K562 (cell line): Measurements from ENCODE around the gene PNMA8C. TPM values are rescaled to one million over a fixed set of nuclear protein-coding genes. Genes with fewer than 3 reads are reported as not detected.

Source experiments
- ATAC-seq: fragments of 200-7000 bp; cut with Tn5 transposase; 3 replicates; pipeline ENCODE4 v1.9.1; 2020; ENCODE audit warnings: moderate library complexity
- Bru-seq: library from RNA; stranded (reverse); fragments of 400-500 nt; gene quantifications from one replicate; lab custom pipeline; 2021; lab: Mats Ljungman, UMichigan
- BruChase-seq, 2 experiments: library from RNA; stranded (reverse); fragments of 400-500 nt; gene quantifications; one replicate each; lab custom pipeline; 2021; lab: Mats Ljungman, UMichigan
- BruUV-seq: library from RNA; stranded (reverse); fragments of 400-500 nt; replicated peaks from 2 replicates; lab custom pipeline; 2021; lab: Mats Ljungman, UMichigan
- CTCF ChIA-PET: fragments of 300-600 bp; formaldehyde crosslinking; extraction: SDS; loops from one replicate; lab custom pipeline; 2021; ENCODE audit warnings: low intra/inter-chr PET ratio; lab: Yijun Ruan, JAX
- POLR2A ChIA-PET: fragments of 300-600, 350-650 bp; sonication (Branson Sonifier 250); formaldehyde crosslinking; extraction: SDS; loops from one replicate; lab custom pipeline; 2021; ENCODE audit warnings: antibody characterized with exemption, inconsistent platforms; lab: Yijun Ruan, JAX
- DNase-seq, 4 experiments: peaks; one replicate each; pipeline versions ENCODE4 v3.0.0 to v3.0.0-alpha.2; 2011 to 2018; ENCODE audit warnings: low spot score in 3 of 4, mixed read lengths in 3 of 4; ENCODE audit errors: extremely low read depth in 1 of 4
- FAIRE-seq: peaks from 2 replicates; lab custom pipeline; 2011; peaks lifted over from hg19 to GRCh38; lab: Jason Lieb, UNC
- H2AFZ ChIP-seq: 2 replicates; pipeline ENCODE4 v1.6.0; 2011; ENCODE audit warnings: low read depth, low read length, control low read depth, inconsistent platforms
- H3K27ac ChIP-seq: fragments of 200-600 bp; 3 replicates; pipeline ENCODE4 v1.8.0; 2011; ENCODE audit warnings: low read depth, mild to moderate bottlenecking, control low read depth, inconsistent platforms, low read length, moderate library complexity, mixed read lengths; ENCODE audit errors: extremely low read depth
- H3K27me3 ChIP-seq, 2 experiments: fragments of 300-600 bp in 1 of 2; 2 replicates in 1 of 2; 3 replicates in 1 of 2; pipeline versions ENCODE4 v1.6.0 to v1.8.0; 2011; ENCODE audit warnings: inconsistent platforms in 2 of 2, low read length in 2 of 2, mild to moderate bottlenecking in 1 of 2, mixed read lengths in 1 of 2, moderate library complexity in 1 of 2; ENCODE audit not compliant: control insufficient read depth in 2 of 2, insufficient read depth in 2 of 2
- H3K36me3 ChIP-seq: fragments of 300-600 bp; 3 replicates; pipeline ENCODE4 v1.8.0; 2011; ENCODE audit warnings: mild to moderate bottlenecking, low read length, inconsistent platforms; ENCODE audit not compliant: control insufficient read depth, insufficient read depth
- H3K4me1 ChIP-seq, 2 experiments: fragments of 200-600 bp in 1 of 2; replicated peaks in 1 of 2; 2 replicates in 1 of 2; 3 replicates in 1 of 2; pipeline versions ENCODE4 v1.5.1 to v1.8.0; 2011; ENCODE audit warnings: inconsistent platforms in 2 of 2, low read length in 2 of 2, mild to moderate bottlenecking in 1 of 2, mixed read lengths in 1 of 2, moderate library complexity in 1 of 2; ENCODE audit not compliant: control insufficient read depth in 2 of 2, insufficient read depth in 2 of 2
- H3K4me2 ChIP-seq: 2 replicates; pipeline ENCODE4 v1.6.1; 2011; ENCODE audit warnings: low read length, control low read depth, inconsistent platforms, mixed read lengths; ENCODE audit not compliant: insufficient read depth
- H3K4me3 ChIP-seq: fragments of 200-600 bp; sonication (generic), shearing (Covaris generic); 2 replicates; pipeline ENCODE4 v1.5.1; 2016; ENCODE audit warnings: control low read depth, inconsistent platforms
- H3K79me2 ChIP-seq: fragments of 200-600 bp; 3 replicates; pipeline ENCODE4 v1.8.0; 2011; ENCODE audit warnings: low read length, inconsistent platforms; ENCODE audit not compliant: control insufficient read depth, insufficient read depth
- H3K9ac ChIP-seq, 2 experiments: 2 replicates each; pipeline versions ENCODE4 v1.6.0 to v1.6.1; 2011; ENCODE audit warnings: low read depth in 2 of 2, low read length in 2 of 2, control low read depth in 1 of 2, inconsistent platforms in 1 of 2, mild to moderate bottlenecking in 1 of 2, mixed read lengths in 1 of 2; ENCODE audit not compliant: insufficient read depth in 1 of 2
- H3K9me1 ChIP-seq: one replicate; pipeline ENCODE4 v1.6.0; 2011; ENCODE audit warnings: inconsistent platforms, mild to moderate bottlenecking, low read length, moderate library complexity; ENCODE audit not compliant: control insufficient read depth, insufficient read depth
- H3K9me3 ChIP-seq: replicated peaks from 2 replicates; pipeline ENCODE4 v1.5.1; 2011; ENCODE audit warnings: low read depth, low read length, inconsistent platforms; ENCODE audit not compliant: control insufficient read depth, insufficient read depth
- H4K20me1 ChIP-seq: replicated peaks from 2 replicates; pipeline ENCODE4 v1.6.1; 2011; ENCODE audit warnings: low read length, inconsistent platforms, mixed read lengths; ENCODE audit not compliant: control insufficient read depth, insufficient read depth
- CREB1 ChIP-seq, 2 experiments: sonication (generic) in 1 of 2; formaldehyde crosslinking in 1 of 2; IDR thresholded peaks; 2 replicates each; pipeline versions ENCODE4 v1.6.1 to v1.8.0; 2012 to 2022; ENCODE audit warnings: inconsistent platforms in 1 of 2, mild to moderate bottlenecking in 1 of 2, missing genetic modification reagents in 1 of 2, moderate library complexity in 1 of 2
- CREM ChIP-seq: IDR thresholded peaks from 2 replicates; pipeline ENCODE4 v1.6.1; 2014; ENCODE audit warnings: antibody characterized with exemption, low read depth
- CTBP1 ChIP-seq: fragments of 450-650 bp; IDR thresholded peaks from 2 replicates; pipeline ENCODE4 v1.6.1; 2016; ENCODE audit warnings: borderline replicate concordance
- DDX20 ChIP-seq: fragments of 450-650 bp; IDR thresholded peaks from 2 replicates; pipeline ENCODE4 v1.6.1; 2016; ENCODE audit warnings: missing genetic modification characterization, low read depth, mild to moderate bottlenecking, missing compliant biosample characterization, moderate library complexity
- E4F1 ChIP-seq: fragments of 250-450 bp; sonication (Bioruptor Pico); IDR thresholded peaks from 2 replicates; pipeline ENCODE4 v1.5.0; 2021; ENCODE audit warnings: mild to moderate bottlenecking, borderline replicate concordance
- HDAC1 ChIP-seq, 2 experiments: fragments of 450-650 bp; IDR thresholded peaks; 2 replicates each; pipeline ENCODE4 v1.6.1; 2016 to 2017; ENCODE audit warnings: inconsistent platforms in 1 of 2, mild to moderate bottlenecking in 1 of 2, moderate library complexity in 1 of 2
- NBN ChIP-seq: fragments of 450-650 bp; IDR thresholded peaks from 2 replicates; pipeline ENCODE4 v1.6.1; 2016; ENCODE audit warnings: low read depth, mild to moderate bottlenecking
- PBX2 ChIP-seq, 2 experiments: IDR thresholded peaks in 1 of 2; conservative IDR thresholded peaks in 1 of 2; 2 replicates each; pipeline ENCODE4 v1.6.1; 2016; ENCODE audit warnings: low read depth in 2 of 2, mild to moderate bottlenecking in 1 of 2, missing compliant biosample characterization in 1 of 2, missing genetic modification characterization in 1 of 2, moderate library complexity in 1 of 2
- ZBTB17 ChIP-seq: fragments of 450-650 bp; formaldehyde crosslinking; IDR thresholded peaks from 2 replicates; pipeline ENCODE4 v1.4.0; 2020; ENCODE audit warnings: mild to moderate bottlenecking
- ZNF584 ChIP-seq: fragments of 200-800 bp; sonication (Bioruptor generic); IDR thresholded peaks from 2 replicates; pipeline ENCODE4 v1.6.1; 2016; ENCODE audit warnings: low read depth, mild to moderate bottlenecking, missing genetic modification characterization, missing compliant biosample characterization
- WGBS: fragments of 100-300 bp; shearing (Covaris generic); methylation state at CpG from one replicate; pipeline ENCODE4 v1.1.6; 2016; ENCODE audit warnings: low coverage, mixed read lengths; ENCODE audit not compliant: insufficient coverage; ENCODE audit errors: missing lambda C conversion rate; 5-methylcytosine and 5-hydroxymethylcytosine counted together
- in situ Hi-C: fragments of 300-500 bp; cut with MboI; formaldehyde crosslinking; loops from 4 replicates; pipeline ENCODE4 v1.15.0; 2018; ENCODE audit warnings: inconsistent platforms, mixed read lengths
- intact Hi-C: fragments of 100-400 bp; cut with micrococcal nuclease; formaldehyde crosslinking; loops from 2 replicates; pipeline ENCODE4 v1.14.2; 2022
- long read RNA-seq, 3 experiments: library from polyadenylated mRNA in 2 of 3; library from RNA in 1 of 3; unstranded in 2 of 3; stranded (forward) in 1 of 3; transcript quantifications; one replicate each; pipeline ENCODE4 v2.0.0, GENCODE V29; 2019 to 2022
- polyA minus RNA-seq, 3 experiments: library from RNA; depleted of rRNA, polyadenylated mRNA; stranded (reverse); fragments of >200 nt; gene quantifications; 2 replicates each; pipeline ENCODE4 v1.2.3, GENCODE V29; 2011
- polyA plus RNA-seq, 8 experiments: library from polyadenylated mRNA; depleted of rRNA in 4 of 8; stranded (reverse) in 5 of 8; unstranded in 3 of 8; fragments of >200 nt; fragmentation: Nextera tagmentation in 2 of 8; fragmentation: Illumina TruSeq in 1 of 8; extraction: Ambion mirVana in 2 of 8; extraction: Trizol in 1 of 8; gene quantifications; 2 replicates each; pipeline versions ENCODE4 v1.2.1 to v1.2.3, GENCODE V29; 2011 to 2014; ENCODE audit warnings: inconsistent platforms in 1 of 8, missing spikeins in 1 of 8
- total RNA-seq, 7 experiments: library from RNA; depleted of rRNA in 6 of 7; stranded (reverse); fragments of >200 nt in 6 of 7; fragmentation: Illumina TruSeq in 2 of 7; extraction: Trizol in 2 of 7; gene quantifications; 2 replicates each; pipeline versions ENCODE4 v1.2.1 to v1.2.3, GENCODE V29; 2011 to 2021; ENCODE audit warnings: low replicate concordance in 1 of 7

PNMA8C gene
- total RNA-seq (2011; cell fraction: chromatin; rRNA removed; ENCODE audit: low replicate concordance): 0.12 TPM in 1 of 2 replicates, not detected in the other
- total RNA-seq (2011; cell fraction: nucleolus; rRNA removed): not detected in 2 replicates
- not detected in 2 replicates for total RNA-seq (2011; cell fraction: nucleoplasm; rRNA removed)
- total RNA-seq (2014; rRNA removed) (0.04 and 0.05 TPM in 2 replicates), total RNA-seq (2014; rRNA removed; fragmentation: Illumina TruSeq; extraction: Trizol) (not detected in 2 replicates), total RNA-seq (2015; rRNA removed; fragmentation: Illumina TruSeq; extraction: Trizol) (0.04 TPM in 1 of 2 replicates, not detected in the other), total RNA-seq (2021) (0.04 TPM in 1 of 2 replicates, not detected in the other), polyA plus RNA-seq (2011; rRNA removed) (0.01 TPM in 1 of 2 replicates, not detected in the other), polyA plus RNA-seq (2014; fragmentation: Illumina TruSeq; extraction: Trizol) (not detected in 2 replicates), polyA plus RNA-seq (2014; fragmentation: Nextera tagmentation; extraction: Ambion mirVana) (not detected), polyA plus RNA-seq (2014; rRNA removed) (0.05 TPM in 1 of 2 replicates, not detected in the other), polyA minus RNA-seq (2011; rRNA and poly(A)+ RNA removed) (not detected in 2 replicates), Bru-seq, nascent RNA (percentile 14 among the genes with signal in this experiment), BruChase-seq, experiment 1, labeled RNA remaining after a 2-hour chase (not detected), BruChase-seq, experiment 2, labeled RNA remaining after a 6-hour chase (not detected)
- 0.01 TPM in 2 replicates for polyA plus RNA-seq (2011; cell fraction: cytosol; rRNA removed)
- 0.03 TPM in 1 of 2 replicates, not detected in the other for polyA plus RNA-seq (2011; cell fraction: nucleus; rRNA removed)
- 0.03 and 0.05 TPM in 2 replicates for polyA plus RNA-seq (2012)
- not detected in 2 replicates for polyA minus RNA-seq (2011; cell fraction: cytosol; rRNA and poly(A)+ RNA removed)
- polyA minus RNA-seq (2011; cell fraction: nucleus; rRNA and poly(A)+ RNA removed): 0.11 TPM in 1 of 2 replicates, not detected in the other
- long read RNA-seq, experiment 1: 0 reads
- long read RNA-seq, experiment 2: 0 reads
- long read RNA-seq, experiment 3: 0 reads

- in situ Hi-C loops (no loop called here), intact Hi-C loops (no loop called here)
- Histone ChIP-seq H3K9ac (no peak within 1 kb of the TSS), H2AFZ (no peak within 1 kb of the TSS), H3K36me3 (no peaks in the 10 kb centered on the region), H3K27me3 (peaks cover 37 to 49% of the 10 kb centered on the region in 2 experiments), H3K4me2 (no peak within 1 kb of the TSS), H3K4me1 (peaks cover 2 to 19% of the 10 kb centered on the region in 2 experiments; a peak in 2 of 5 replicates), H3K9me1 (no peaks in the 10 kb centered on the region), H3K79me2 (no peaks in the 10 kb centered on the region), H3K9me3 (no peaks in the 10 kb centered on the region), H4K20me1 (no peaks in the 10 kb centered on the region; the same call in 1 of the 2 replicates), H3K27ac (no peak within 1 kb of the TSS), H3K4me3 (no peak within 1 kb of the TSS)
- CTCF ChIA-PET: no interaction called here
- POLR2A ChIA-PET: no interaction called here
- peak; percentile 80 for ATAC-seq
- BruUV-seq: no TSS peak
- DNase-seq: peak; percentile 56 to 71 (median 66)
- FAIRE-seq: peak; percentile 80
- 5% methylated on average over 48 of the region's 52 CpGs for WGBS
- TF ChIP-seq CREB1 (IDR thresholded peaks at IDR 0.05) (peak; percentile 60; the same call in 1 of the 2 replicates), CREB1 (CRISPR knock-in tag; IDR thresholded peaks at IDR 0.05) (peak; percentile 86), DDX20 (tag) (no peak), ZNF584 (no peak), NBN (0 out of 2 replicates have a peak, but pooled peaks have one; percentile 35), HDAC1 (IDR thresholded peaks at IDR 0.05) (peak in 1 of 2 experiments; percentile 26; a peak in 1 of 4 replicates), CREM (peak; percentile 93), E4F1 (CRISPR knock-in tag) (no peak), PBX2 (CRISPR knock-in tag; IDR thresholded peaks at IDR 0.05; ENCODE audit: low read depth) (no peak), PBX2 (tag; conservative IDR thresholded peaks at IDR 0.05; ENCODE audit: low read depth) (no peak), ZBTB17 (CRISPR knock-in tag) (no peak), CTBP1 (peak; percentile 96)
These were observed at the start of gene PNMA8C for GRCh38 chr19:46428239-46429135. Gene PNMA8C (minus strand): TSS chr19:46428936. CDS start chr19:46428359, 577 bp downstream.
